ENCODE results near the gene C6orf89.

GRCh38 chr6:36856277-36856676 is 29.5 kb upstream of the C6orf89 start:
- no peak for TF ChIP-seq GATA3 (IDR thresholded peaks at IDR 0.05; ENCODE audit: low read depth, low read length)
- TF ChIP-seq GATA2 (IDR thresholded peaks at IDR 0.05; ENCODE audit: low read depth, low read length): no peak
